ENCODE results near the gene NR5A1.

NR5A1 gene

DNA sequence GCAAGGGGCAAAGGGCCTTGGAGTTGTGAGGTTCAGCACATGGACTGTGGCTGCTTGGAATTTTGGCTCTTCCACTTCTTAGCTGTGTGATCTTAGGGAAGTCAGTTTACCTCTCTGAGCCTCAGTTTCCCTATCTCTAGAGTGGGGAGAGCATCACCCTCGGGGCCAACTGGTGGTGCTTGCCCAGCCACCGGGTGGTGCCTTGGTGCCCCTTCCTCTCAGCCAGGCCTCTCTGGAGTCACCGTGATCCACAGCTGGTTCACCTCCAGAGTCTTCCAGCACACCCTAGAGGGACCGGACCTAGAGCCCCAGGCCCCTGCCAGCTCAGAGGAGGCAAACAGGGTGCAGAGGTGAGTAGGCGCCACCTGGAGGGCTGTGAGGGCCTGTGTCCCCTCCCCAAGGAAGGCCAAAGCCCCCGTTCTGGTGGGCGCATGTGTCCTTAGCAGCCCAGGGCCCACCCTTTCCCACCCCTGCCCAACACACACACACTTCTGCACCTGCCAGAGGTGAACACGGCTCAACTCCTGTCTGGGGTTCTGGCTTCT is 49.2 kb downstream of the NR5A1 start:
- DNase-seq (ENCODE audit: low spot score), result no peak

DNA sequence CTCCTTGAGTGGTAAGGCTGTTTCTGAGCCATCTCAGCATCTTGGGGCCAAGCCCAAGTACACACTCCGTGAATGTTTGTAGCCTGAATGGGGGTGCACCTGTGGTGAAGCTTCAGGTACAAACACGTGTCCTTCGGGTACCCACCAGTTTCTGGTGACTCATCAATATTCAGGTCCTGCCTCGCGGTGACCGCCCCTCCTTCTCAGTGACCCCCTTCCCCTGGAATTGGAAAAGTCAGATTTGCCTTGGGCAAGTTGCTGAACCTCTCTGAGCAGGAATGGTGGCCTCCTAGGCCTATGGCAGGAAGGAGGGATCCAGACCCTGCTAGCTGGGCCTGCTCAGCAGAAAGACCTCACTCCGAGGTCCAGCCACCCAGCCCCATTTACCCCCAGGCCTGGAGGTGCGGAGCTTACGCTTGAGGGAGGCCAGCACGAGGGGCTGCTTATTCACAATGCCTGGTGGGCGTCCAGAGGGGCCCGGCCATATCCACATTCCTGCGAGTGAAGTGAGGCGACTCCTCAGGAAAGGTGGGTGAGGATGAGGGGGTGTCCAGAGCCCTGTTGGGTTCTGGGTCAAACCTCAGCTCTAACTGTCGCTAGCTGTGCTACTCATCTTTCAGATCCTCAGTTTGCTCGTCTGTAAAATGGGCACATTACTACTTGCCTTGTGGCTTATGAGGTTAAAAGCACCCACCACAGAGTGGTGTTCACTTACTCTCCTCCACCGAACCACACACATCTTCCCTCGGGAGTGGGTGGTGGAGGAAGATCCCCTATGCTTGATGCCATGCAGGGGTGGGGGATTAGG is 49.9 kb downstream of the NR5A1 start:
- no peak for DNase-seq (ENCODE audit: low spot score)

- DNase-seq (ENCODE audit: low spot score), result no peak
These were observed 50.7 kb downstream of the NR5A1 start for GRCh38 chr9:124456341-124457078.

- DNase-seq (ENCODE audit: low spot score), result no peak
These were observed 51.4 kb downstream of the NR5A1 start for GRCh38 chr9:124455820-124456219.

DNA sequence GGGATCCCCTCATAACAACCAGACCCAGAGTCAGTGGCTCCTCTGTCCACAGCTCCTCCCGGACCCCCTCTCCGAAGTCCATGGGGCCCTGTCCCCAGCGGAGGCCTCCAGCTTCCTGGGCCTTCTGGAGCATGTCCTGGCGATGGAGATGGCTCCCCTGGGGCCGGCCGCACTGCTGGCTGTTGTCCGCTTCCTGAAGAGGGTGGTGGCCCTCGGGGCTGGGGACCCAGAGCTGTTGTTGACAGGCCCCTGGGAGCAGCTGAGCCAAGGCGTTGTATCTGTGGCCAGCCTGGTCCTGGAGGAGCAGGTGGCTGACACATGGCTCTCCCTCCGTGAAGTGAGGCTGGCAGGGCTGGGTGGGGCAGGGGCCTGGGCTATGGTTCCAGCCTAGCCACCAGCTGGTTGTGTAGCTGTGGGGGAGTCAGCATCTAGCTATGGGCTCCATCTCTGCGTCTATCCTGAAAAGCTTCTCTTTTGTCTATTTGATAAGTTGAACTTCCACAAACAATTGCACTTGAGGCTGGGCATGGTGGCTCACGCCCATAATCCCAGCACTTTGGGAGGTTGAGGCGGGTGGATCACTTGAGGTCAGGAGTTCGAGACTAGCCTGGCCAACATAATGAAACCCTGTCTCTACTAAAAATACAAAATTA is 52.3 kb downstream of the NR5A1 start:
- DNase-seq (ENCODE audit: low spot score), result no peak

GRCh38 chr9:124454296-124454695 is 52.9 kb downstream of the NR5A1 start:
- no peak for DNase-seq (ENCODE audit: low spot score)

- DNase-seq (ENCODE audit: low spot score), result no peak
These were observed 53.5 kb downstream of the NR5A1 start for GRCh38 chr9:124453586-124454191.

GRCh38 chr9:124452841-124453585 is 54.2 kb downstream of the NR5A1 start:
- DNase-seq (ENCODE audit: low spot score), result no peak

- DNase-seq (ENCODE audit: low spot score), result no peak
These were observed 54.9 kb downstream of the NR5A1 start for GRCh38 chr9:124452326-124452725.

DNA sequence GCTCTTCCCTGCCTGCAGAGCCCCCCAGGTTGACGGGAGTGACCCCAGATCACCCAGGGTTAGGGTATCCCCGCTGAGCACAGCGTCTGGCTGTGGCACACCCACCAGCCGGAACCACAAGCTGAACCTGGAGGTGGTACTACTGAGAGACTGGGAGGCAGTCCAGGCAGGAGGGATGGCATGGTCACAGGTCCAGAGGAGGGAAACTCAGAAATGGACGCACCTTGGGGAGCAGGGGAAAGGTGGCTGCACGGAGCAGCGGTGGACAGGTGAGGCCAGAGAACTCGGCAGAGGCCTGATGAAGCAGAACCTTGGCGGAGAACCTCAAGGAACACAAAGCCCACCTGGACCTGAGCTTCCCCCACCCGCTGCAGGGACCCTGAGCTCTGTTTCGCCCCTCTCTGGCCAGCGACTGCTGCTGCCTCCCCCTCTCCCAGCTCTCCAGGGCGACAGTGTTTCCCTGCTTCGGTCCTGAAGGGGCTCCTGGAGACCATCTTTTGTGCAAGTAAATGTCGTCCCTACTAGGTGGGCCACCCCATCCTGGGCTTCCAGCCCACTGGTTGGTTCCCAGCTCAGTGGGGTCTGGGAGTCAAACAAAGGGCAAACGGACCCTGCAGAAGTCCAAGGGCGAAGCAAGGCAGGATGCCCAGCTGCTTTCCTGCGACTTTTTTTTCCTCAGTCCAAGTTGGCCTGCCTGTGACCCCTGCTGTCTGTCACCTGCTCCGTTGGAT is 56.1 kb downstream of the NR5A1 start:
- DNase-seq (ENCODE audit: low spot score), result no peak

GRCh38 chr9:124450241-124450924 is 56.8 kb downstream of the NR5A1 start, which contains the start of gene ADGRD2:
ADGRD2 (plus strand) TSS chr9:124450451; CDS start chr9:124451667, 1,216 bp downstream.
- no peak for DNase-seq (ENCODE audit: low spot score)

DNA sequence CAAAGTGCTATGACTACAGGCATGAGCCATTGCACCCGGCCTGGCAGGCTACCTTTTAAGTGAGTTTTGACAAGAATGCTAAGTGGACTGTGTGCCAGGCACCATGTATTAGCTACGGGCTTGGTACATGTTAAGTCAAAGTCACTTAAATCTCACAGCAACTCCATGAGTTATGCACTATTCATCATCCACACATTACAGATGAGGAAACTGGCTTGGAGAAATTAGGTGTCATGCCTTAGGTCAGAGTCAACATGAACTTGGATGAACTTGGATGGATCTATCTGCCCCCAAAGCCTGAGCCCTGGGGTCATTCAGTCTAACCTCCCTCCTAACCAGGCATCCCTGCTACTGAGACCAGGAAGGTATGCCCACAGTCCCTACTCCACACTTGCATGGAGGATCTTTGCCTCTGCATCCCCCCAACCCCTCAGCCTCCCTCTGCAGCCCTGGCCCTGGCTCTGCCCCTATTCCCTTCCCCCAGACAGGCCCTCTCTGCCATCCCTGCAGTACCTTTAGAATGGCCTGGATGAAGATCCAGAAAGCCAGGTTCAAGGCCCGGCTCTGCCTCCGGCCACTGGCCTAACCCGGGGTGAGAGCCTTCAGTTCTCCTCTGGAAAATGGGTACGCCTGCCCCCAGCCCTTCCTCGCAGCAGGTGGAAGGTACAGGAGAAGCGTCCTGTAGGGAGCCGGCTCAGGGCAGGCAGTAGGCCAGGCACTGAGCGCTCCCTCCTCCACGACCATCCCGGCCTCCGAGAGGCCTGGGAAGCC is 57.6 kb downstream of the NR5A1 start:
- DNase-seq (ENCODE audit: low spot score), result no peak

GRCh38 chr9:124448019-124448418 is 59.2 kb downstream of the NR5A1 start:
- DNase-seq (ENCODE audit: low spot score), result no peak

DNA sequence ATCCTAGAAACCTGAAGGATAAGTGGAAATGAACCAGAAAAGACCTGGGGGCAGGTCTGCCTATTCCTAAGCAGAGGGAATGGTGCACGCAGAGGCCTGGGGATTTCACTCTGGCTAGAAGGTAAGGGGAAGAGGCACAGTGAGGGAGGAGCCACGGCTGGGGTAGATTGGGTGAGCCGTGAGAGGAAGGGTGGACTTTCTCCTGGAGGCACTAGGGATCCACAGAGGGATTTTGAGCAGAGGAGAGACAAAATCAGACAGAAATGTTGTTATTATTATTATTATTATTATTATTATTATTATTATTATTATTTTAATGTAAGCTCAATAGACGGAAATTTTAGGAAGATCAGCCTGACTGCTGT is 59.9 kb downstream of the NR5A1 start:
- DNase-seq (ENCODE audit: low spot score), result no peak

GRCh38 chr9:124444166-124444565 is 63.0 kb downstream of the NR5A1 start:
- DNase-seq (ENCODE audit: low spot score), result no peak

- no peak for DNase-seq (ENCODE audit: low spot score)
These were observed 63.6 kb downstream of the NR5A1 start for GRCh38 chr9:124443625-124444024.

GRCh38 chr9:124442826-124443225 is 64.4 kb downstream of the NR5A1 start:
- DNase-seq (ENCODE audit: low spot score), result no peak

DNA sequence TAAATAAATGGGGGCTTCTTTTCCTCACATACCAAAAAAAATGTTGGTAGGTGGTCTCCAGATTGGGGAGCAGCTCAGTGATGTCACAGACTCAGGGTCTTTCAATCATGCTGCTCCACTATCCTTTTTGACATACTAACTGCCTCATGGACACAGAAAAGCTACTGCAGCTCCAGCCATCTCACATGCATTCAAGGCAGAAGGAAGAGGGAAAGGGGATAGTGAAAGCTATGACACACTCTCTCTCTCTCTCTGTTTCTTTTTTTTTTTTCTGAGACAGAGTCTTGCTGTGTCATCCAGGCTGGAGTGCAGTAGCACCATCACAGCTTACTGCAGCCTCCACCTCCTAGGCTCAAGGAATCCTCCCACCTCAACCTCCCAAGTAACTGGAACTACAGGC is 64.8 kb downstream of the NR5A1 start:
- DNase-seq (ENCODE audit: low spot score), result no peak

- no peak for DNase-seq (ENCODE audit: low spot score)
These were observed 65.9 kb downstream of the NR5A1 start for GRCh38 chr9:124441291-124441690.
